Measurements from ENCODE around the gene LMF1.

LMF1 gene

GRCh38 chr16:969508-970385 lies 1.0 kb downstream of the LMF1 start:
- no peak overlapping the region for H3K27ac ChIP-seq (ENCODE audit: low read depth, low read length)

GRCh38 chr16:968620-969019 lies 2.2 kb downstream of the LMF1 start:
- H3K4me1 ChIP-seq (ENCODE audit: control insufficient read depth, insufficient read depth, low read length) = peaks cover 3% of the 10 kb centered on the region; the same call in 1 of the 2 replicates
- H3K9me3 ChIP-seq (ENCODE audit: control insufficient read depth, insufficient read depth, low read length) = no peaks in the 10 kb centered on the region
- H3K9ac ChIP-seq (ENCODE audit: low read depth, low read length) = no peak overlapping the region
- peaks cover 19% of the 10 kb centered on the region for H3K27me3 ChIP-seq (ENCODE audit: control insufficient read depth, insufficient read depth, low read length)
- no peak overlapping the region for H3K27ac ChIP-seq (ENCODE audit: low read depth, low read length)
- H3K36me3 ChIP-seq (ENCODE audit: control insufficient read depth, insufficient read depth, low read length) = no peaks in the 10 kb centered on the region
- H3K4me3 ChIP-seq (ENCODE audit: low read depth, low read length) = no peak overlapping the region

More at GRCh38 chr16:969508-970385, 1.0 kb downstream of the LMF1 start:
- no peaks in the 10 kb centered on the region for H3K36me3 ChIP-seq (ENCODE audit: control insufficient read depth, insufficient read depth, low read length)
- no peaks in the 10 kb centered on the region for H3K9me3 ChIP-seq (ENCODE audit: control insufficient read depth, insufficient read depth, low read length)
- peak overlapping the region; percentile 80 for H3K4me3 ChIP-seq (ENCODE audit: low read depth, low read length)
- H3K4me1 ChIP-seq (ENCODE audit: control insufficient read depth, insufficient read depth, low read length) = peaks cover 3% of the 10 kb centered on the region; the same call in 1 of the 2 replicates
- H3K27me3 ChIP-seq (ENCODE audit: control insufficient read depth, insufficient read depth, low read length) = peaks cover 19% of the 10 kb centered on the region
- H3K9ac ChIP-seq (ENCODE audit: low read depth, low read length) = no peak overlapping the region; the same call in 1 of the 2 replicates

- no peak overlapping the region for H3K9ac ChIP-seq (ENCODE audit: low read depth, low read length)
These were observed 3.1 kb downstream of the LMF1 start for GRCh38 chr16:967546-968295.

GRCh38 chr16:967077-967541 lies 3.7 kb downstream of the LMF1 start:
- H3K27ac ChIP-seq (ENCODE audit: low read depth, low read length) = no peak overlapping the region
- no peaks in the 10 kb centered on the region for H3K36me3 ChIP-seq (ENCODE audit: control insufficient read depth, insufficient read depth, low read length)
- no peak overlapping the region for H3K4me3 ChIP-seq (ENCODE audit: low read depth, low read length)
- peaks cover 3% of the 10 kb centered on the region; the same call in 1 of the 2 replicates for H3K4me1 ChIP-seq (ENCODE audit: control insufficient read depth, insufficient read depth, low read length)
- peaks cover 16% of the 10 kb centered on the region for H3K27me3 ChIP-seq (ENCODE audit: control insufficient read depth, insufficient read depth, low read length)
- H3K9me3 ChIP-seq (ENCODE audit: control insufficient read depth, insufficient read depth, low read length) = no peaks in the 10 kb centered on the region
- H3K9ac ChIP-seq (ENCODE audit: low read depth, low read length) = no peak overlapping the region

More at GRCh38 chr16:967546-968295, 3.1 kb downstream of the LMF1 start:
- peaks cover 19% of the 10 kb centered on the region for H3K27me3 ChIP-seq (ENCODE audit: control insufficient read depth, insufficient read depth, low read length)
- no peak overlapping the region for H3K4me3 ChIP-seq (ENCODE audit: low read depth, low read length)
- H3K4me1 ChIP-seq (ENCODE audit: control insufficient read depth, insufficient read depth, low read length) = peaks cover 3% of the 10 kb centered on the region; the same call in 1 of the 2 replicates
- H3K36me3 ChIP-seq (ENCODE audit: control insufficient read depth, insufficient read depth, low read length) = no peaks in the 10 kb centered on the region
- no peaks in the 10 kb centered on the region for H3K9me3 ChIP-seq (ENCODE audit: control insufficient read depth, insufficient read depth, low read length)
- H3K27ac ChIP-seq (ENCODE audit: low read depth, low read length) = no peak overlapping the region

GRCh38 chr16:966505-966904 lies 4.3 kb downstream of the LMF1 start:
- no peak overlapping the region for H3K9ac ChIP-seq (ENCODE audit: low read depth, low read length)
- H3K9me3 ChIP-seq (ENCODE audit: control insufficient read depth, insufficient read depth, low read length) = no peaks in the 10 kb centered on the region
- no peaks in the 10 kb centered on the region for H3K36me3 ChIP-seq (ENCODE audit: control insufficient read depth, insufficient read depth, low read length)
- H3K27ac ChIP-seq (ENCODE audit: low read depth, low read length) = no peak overlapping the region
- no peak overlapping the region for H3K4me3 ChIP-seq (ENCODE audit: low read depth, low read length)
- H3K27me3 ChIP-seq (ENCODE audit: control insufficient read depth, insufficient read depth, low read length) = peaks cover 9% of the 10 kb centered on the region
- peaks cover 3% of the 10 kb centered on the region; the same call in 1 of the 2 replicates for H3K4me1 ChIP-seq (ENCODE audit: control insufficient read depth, insufficient read depth, low read length)

GRCh38 chr16:966035-966434 lies 4.7 kb downstream of the LMF1 start:
- no peak overlapping the region for H3K4me3 ChIP-seq (ENCODE audit: low read depth, low read length)
- H3K36me3 ChIP-seq (ENCODE audit: control insufficient read depth, insufficient read depth, low read length) = no peaks in the 10 kb centered on the region
- no peak overlapping the region for H3K9ac ChIP-seq (ENCODE audit: low read depth, low read length)
- peaks cover 6% of the 10 kb centered on the region; the same call in 1 of the 2 replicates for H3K27me3 ChIP-seq (ENCODE audit: control insufficient read depth, insufficient read depth, low read length)
- H3K27ac ChIP-seq (ENCODE audit: low read depth, low read length) = no peak overlapping the region
- peaks cover 3% of the 10 kb centered on the region; the same call in 1 of the 2 replicates for H3K4me1 ChIP-seq (ENCODE audit: control insufficient read depth, insufficient read depth, low read length)
- H3K9me3 ChIP-seq (ENCODE audit: control insufficient read depth, insufficient read depth, low read length) = no peaks in the 10 kb centered on the region

- Histone ChIP-seq H3K36me3 (ENCODE audit: control insufficient read depth, insufficient read depth, low read length) (no peaks in the 10 kb centered on the region), H3K9ac (ENCODE audit: low read depth, low read length) (no peak overlapping the region), H3K9me3 (ENCODE audit: control insufficient read depth, insufficient read depth, low read length) (no peaks in the 10 kb centered on the region), H3K27me3 (ENCODE audit: control insufficient read depth, insufficient read depth, low read length) (peaks cover 6% of the 10 kb centered on the region; the same call in 1 of the 2 replicates), H3K27ac (ENCODE audit: low read depth, low read length) (no peak overlapping the region), H3K4me1 (ENCODE audit: control insufficient read depth, insufficient read depth, low read length) (peaks cover 3% of the 10 kb centered on the region; the same call in 1 of the 2 replicates), H3K4me3 (ENCODE audit: low read depth, low read length) (no peak overlapping the region)
These were observed 5.3 kb downstream of the LMF1 start for GRCh38 chr16:965487-965886.

- Histone ChIP-seq H3K9me3 (ENCODE audit: control insufficient read depth, insufficient read depth, low read length) (no peaks in the 10 kb centered on the region), H3K27me3 (ENCODE audit: control insufficient read depth, insufficient read depth, low read length) (peaks cover 6% of the 10 kb centered on the region; the same call in 1 of the 2 replicates), H3K9ac (ENCODE audit: low read depth, low read length) (no peak overlapping the region), H3K27ac (ENCODE audit: low read depth, low read length) (no peak overlapping the region), H3K4me1 (ENCODE audit: control insufficient read depth, insufficient read depth, low read length) (peaks cover 3% of the 10 kb centered on the region; the same call in 1 of the 2 replicates), H3K36me3 (ENCODE audit: control insufficient read depth, insufficient read depth, low read length) (no peaks in the 10 kb centered on the region), H3K4me3 (ENCODE audit: low read depth, low read length) (no peak overlapping the region)
These were observed 5.8 kb downstream of the LMF1 start for GRCh38 chr16:965036-965395.

- H3K27me3 ChIP-seq (ENCODE audit: control insufficient read depth, insufficient read depth, low read length) = peaks cover 3% of the 10 kb centered on the region; the same call in 1 of the 2 replicates
- no peaks in the 10 kb centered on the region for H3K4me1 ChIP-seq (ENCODE audit: control insufficient read depth, insufficient read depth, low read length)
- H3K27ac ChIP-seq (ENCODE audit: low read depth, low read length) = no peak overlapping the region
- H3K9me3 ChIP-seq (ENCODE audit: control insufficient read depth, insufficient read depth, low read length) = no peaks in the 10 kb centered on the region
- no peak overlapping the region for H3K9ac ChIP-seq (ENCODE audit: low read depth, low read length)
- no peak overlapping the region for H3K4me3 ChIP-seq (ENCODE audit: low read depth, low read length)
- H3K36me3 ChIP-seq (ENCODE audit: control insufficient read depth, insufficient read depth, low read length) = no peaks in the 10 kb centered on the region
These were observed 6.3 kb downstream of the LMF1 start for GRCh38 chr16:964356-965035.

GRCh38 chr16:963913-964312 lies 6.9 kb downstream of the LMF1 start:
- Histone ChIP-seq H3K4me3 (ENCODE audit: low read depth, low read length) (no peak overlapping the region), H3K36me3 (ENCODE audit: control insufficient read depth, insufficient read depth, low read length) (no peaks in the 10 kb centered on the region), H3K9ac (ENCODE audit: low read depth, low read length) (no peak overlapping the region), H3K27me3 (ENCODE audit: control insufficient read depth, insufficient read depth, low read length) (no peaks in the 10 kb centered on the region), H3K9me3 (ENCODE audit: control insufficient read depth, insufficient read depth, low read length) (no peaks in the 10 kb centered on the region), H3K4me1 (ENCODE audit: control insufficient read depth, insufficient read depth, low read length) (no peaks in the 10 kb centered on the region), H3K27ac (ENCODE audit: low read depth, low read length) (no peak overlapping the region)
